Suppressor macrophage treated with lipopolysaccharide for 1 hour (primary cell): ENCODE data around the gene CD177.
"Not testable (repeated sequence)": the region's sequence is repeated elsewhere in the genome, so short reads cannot be mapped to it uniquely, and the experiment has no call there.

Source experiments
- DNase-seq, 3 donors: peaks; one replicate each; pipeline ENCODE4 v3.0.0-alpha.2; 2020 to 2022

The CD177 gene

GRCh38 chr19:43353606-43354304 lies at the start of gene CD177:
TSS of gene CD177 (plus strand) at chr19:43353686. CDS start at chr19:43353715, 29 bp downstream.
- no peak for DNase-seq

DNA sequence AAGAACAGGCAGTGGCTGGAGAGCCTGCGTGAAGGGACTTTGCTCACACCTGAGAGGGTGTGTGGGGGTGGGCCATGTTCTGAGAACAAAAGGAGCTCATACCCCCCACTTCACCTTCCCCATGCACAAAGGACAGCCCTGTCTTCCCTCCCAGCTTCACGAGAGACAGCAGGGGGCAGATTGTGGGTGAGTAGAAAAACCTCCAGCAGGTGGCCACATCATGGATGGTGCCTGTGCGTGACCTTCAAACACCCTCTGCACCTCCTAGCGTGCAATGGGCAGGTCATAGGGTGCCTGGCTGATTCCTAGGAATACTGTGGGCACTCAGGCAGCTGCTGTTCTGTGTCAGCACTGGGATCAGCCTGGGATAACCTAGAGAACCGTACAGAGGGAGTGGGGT lies 47.8 kb upstream of the CD177 start:
- no peak for DNase-seq

GRCh38 chr19:43306097-43306496 lies 47.4 kb upstream of the CD177 start:
- DNase-seq = no peak

DNA sequence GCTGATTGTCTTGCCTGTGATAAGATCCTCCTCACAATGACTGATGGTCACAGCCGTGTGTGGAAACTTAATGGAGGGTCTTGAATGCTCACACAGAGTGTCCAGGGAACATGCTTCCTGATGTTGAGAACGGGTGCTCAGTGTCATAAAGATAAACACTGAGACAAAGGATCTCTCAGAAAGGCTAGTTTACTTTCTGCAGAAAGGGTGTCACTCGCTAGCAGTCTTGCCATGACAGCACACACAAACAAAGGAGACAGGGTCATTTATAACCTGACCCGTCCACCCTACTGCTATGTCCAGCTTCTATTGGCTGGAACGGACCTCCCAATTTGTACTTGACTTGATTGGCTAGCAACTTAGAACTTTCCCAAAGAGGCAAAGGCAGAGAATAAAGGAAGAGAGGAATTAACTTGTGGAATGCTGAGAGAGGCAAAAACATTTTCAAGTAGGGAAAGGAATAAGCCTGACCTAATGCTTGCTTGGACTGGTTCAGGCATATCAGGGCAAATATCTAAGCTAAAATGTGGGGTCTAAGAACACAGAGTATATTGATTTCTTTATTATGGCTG lies 45.2 kb upstream of the CD177 start:
- no peak for DNase-seq

DNA sequence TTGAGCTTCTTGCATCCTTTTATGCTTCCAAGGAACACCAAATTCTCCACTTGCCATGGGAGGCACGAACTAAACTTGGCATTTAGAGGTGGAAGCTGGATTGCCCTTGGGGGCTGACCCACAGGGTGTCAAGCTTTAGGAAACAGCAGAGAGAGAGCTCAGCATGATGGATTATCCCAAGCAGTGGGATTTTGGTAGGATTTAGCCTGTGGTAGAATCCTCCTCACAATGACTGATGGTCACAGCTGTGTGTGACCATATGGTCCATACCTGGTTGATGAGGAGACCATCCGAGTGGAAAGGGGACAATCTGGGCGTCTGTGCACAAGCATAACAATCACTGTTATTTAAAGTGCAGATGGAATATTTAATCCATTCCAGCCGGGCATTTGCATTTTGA lies 44.0 kb upstream of the CD177 start:
- no peak for DNase-seq

DNA sequence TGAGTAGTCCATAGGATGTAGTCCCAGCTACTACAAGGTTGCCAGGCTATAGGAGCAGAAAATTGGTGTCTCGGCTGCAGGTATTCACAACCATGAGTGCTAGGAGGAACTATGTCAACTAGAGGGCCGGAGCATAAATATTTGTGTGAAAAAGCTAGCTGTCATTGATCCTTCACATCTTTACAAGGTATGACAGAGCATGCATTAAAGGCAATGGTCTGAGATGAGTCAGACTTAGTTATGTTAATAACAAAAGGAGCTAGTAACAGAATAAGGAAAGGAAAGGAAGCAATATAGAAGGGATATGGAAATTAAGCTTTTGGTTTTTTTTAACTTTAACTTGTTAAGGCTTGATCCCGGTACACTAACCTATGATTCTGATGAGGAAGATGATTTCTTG lies 43.3 kb upstream of the CD177 start:
- DNase-seq = no peak

DNA sequence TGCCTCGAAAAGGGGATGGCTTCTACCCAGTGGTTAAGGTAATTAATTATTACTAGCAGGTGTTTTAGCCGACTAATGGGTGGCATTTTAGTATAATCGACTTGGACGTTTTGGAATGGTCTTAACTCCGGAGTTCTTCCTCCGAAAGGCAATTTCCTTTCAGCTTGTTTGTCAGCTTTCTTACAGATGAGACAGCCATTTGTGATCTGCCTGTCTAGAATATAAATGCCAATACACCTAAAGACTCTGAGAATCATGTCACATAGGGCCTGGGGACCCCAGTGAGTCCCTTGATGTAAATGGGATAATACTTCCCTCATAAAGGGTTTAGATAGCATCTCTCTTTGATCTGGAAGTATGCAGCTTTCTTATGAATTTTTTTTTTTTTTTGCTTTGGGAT lies 42.2 kb upstream of the CD177 start:
- no peak for DNase-seq

- no peak for DNase-seq
Observed at GRCh38 chr19:43311706-43312105, 41.8 kb upstream of the CD177 start.

DNA sequence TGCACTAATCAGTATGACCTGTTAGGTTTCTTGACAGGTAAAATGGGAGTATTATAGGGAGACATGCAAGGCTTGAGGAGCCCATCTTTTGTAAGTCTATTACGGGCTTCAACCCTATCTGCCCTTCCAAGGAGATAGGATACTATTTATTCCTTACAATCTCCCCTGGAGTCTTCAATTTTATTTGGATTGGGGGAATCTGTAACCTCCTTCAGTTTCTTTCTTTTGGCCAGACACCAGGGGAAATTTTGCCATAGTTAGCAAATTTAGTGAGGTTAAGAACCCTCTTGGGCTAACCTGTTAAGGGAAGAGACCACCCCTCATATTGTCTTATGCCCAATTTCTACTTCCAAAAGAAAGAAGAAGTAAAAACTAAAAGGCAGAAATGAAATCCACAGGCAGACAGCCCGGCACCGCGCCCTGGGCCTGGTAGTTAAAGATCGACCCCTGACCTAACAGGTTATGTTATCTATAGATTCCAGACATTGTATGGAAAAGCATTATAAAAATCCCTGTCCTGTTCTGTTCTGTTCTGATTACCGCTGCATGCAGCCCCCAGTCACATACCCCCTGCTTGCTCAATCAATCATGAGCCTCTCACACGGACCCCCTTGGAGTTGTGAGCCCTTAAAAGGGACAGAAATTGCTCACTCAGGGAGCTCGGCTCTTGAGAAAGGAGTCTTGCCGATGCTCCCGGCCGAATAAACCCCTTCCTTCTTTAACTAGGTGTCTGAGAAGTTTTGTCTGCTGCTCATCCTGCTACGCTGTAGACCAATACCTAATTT lies 39.6 kb upstream of the CD177 start:
- DNase-seq = no peak

DNA sequence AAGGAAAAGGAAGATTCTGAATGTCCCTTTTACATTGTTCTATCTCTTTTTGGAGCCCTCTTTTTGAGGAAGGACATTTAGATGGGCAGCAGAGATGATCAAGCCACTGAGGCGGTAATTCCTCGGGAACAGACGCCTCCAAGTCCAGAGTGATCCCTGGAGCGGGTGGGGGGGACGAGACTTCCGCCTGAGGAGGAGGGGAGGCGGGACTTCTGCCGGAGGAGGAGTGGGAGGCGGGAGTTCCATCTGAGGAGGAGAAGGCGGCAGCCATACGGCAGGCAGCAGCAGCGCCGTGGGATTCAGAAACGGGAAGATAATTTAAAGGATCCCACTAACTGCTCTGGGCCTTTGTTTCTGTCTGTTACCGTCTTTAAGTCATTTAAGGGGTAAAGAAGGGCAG lies 37.6 kb upstream of the CD177 start:
- no peak for DNase-seq

GRCh38 chr19:43316591-43317319 lies 36.7 kb upstream of the CD177 start:
- DNase-seq = no peak

DNA sequence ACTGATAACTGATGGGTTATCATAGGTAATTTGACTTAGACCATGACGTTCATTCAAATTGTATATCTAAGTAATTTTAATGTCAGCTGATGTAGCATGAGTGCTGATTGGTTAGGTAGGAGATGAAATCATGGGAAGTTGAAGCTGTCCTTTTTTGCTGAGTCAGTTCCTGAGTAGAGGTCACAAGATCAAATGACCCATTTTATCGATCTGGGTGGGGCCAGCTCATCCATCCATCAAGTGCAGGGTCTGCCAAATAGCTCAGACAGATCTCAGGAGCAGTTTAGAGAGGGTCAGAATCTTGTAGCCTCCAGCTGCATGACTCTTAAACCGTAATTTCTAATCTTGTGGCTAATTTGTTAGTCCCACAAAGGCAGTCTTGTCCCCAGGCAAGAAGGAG lies 35.3 kb upstream of the CD177 start:
- DNase-seq = no peak

- no peak for DNase-seq
Observed at GRCh38 chr19:43318796-43319314, 34.6 kb upstream of the CD177 start.

- DNase-seq = no peak
Observed at GRCh38 chr19:43320546-43320945, 32.9 kb upstream of the CD177 start.

- not testable (repeated sequence) for DNase-seq
Observed at GRCh38 chr19:43326761-43327160, 26.7 kb upstream of the CD177 start.

- not testable (repeated sequence) for DNase-seq
Observed at GRCh38 chr19:43328561-43328960, 24.9 kb upstream of the CD177 start.

DNA sequence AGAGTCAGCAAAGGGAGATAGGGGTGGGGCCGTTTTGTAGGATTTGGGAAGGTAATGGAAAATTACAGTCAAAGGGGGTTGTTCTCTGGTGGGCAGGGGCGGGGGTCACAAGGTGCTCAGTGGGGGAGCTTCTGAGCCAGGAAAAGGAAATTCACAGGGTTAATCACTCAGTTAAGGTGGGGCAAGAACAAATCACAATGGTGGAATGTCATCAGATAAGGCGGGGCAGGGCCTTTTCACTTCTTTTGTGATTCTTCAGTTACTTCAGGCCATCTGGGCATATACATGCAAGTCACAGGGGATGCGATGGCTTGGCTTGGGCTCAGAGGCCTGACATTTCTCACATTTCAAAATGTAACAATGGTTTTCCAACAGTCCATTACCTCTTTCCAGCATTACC lies 24.4 kb upstream of the CD177 start:
- DNase-seq = not testable (repeated sequence)

- DNase-seq = no peak
Observed at GRCh38 chr19:43329989-43330388, 23.5 kb upstream of the CD177 start.

GRCh38 chr19:43330726-43331434 lies 22.6 kb upstream of the CD177 start:
- DNase-seq = no peak

DNA sequence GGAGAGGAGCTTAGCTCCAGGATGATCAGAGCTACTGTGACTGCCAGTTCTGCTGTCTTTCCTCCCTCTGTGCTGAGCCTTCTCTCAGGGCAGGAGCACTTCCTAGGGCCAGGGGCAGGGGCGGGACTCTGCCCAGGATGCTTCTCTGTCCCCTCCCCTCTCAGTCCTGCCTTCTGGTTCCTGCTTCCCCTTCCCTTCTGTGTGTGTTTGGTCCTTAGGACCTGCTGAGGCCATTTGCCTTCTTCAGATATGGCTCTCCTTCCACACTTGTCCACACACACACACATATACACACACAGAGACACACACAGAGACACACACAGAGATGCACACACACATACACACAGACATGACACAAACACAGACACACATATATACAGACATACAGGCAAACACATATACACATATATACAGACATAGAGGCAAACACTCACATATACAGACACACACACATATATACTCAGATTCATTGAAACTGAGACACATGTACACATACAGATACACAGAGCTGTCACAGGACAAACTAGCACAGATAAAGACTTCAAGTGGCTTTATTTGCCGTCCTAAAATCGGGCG lies 22.0 kb upstream of the CD177 start:
- no peak for DNase-seq

DNA sequence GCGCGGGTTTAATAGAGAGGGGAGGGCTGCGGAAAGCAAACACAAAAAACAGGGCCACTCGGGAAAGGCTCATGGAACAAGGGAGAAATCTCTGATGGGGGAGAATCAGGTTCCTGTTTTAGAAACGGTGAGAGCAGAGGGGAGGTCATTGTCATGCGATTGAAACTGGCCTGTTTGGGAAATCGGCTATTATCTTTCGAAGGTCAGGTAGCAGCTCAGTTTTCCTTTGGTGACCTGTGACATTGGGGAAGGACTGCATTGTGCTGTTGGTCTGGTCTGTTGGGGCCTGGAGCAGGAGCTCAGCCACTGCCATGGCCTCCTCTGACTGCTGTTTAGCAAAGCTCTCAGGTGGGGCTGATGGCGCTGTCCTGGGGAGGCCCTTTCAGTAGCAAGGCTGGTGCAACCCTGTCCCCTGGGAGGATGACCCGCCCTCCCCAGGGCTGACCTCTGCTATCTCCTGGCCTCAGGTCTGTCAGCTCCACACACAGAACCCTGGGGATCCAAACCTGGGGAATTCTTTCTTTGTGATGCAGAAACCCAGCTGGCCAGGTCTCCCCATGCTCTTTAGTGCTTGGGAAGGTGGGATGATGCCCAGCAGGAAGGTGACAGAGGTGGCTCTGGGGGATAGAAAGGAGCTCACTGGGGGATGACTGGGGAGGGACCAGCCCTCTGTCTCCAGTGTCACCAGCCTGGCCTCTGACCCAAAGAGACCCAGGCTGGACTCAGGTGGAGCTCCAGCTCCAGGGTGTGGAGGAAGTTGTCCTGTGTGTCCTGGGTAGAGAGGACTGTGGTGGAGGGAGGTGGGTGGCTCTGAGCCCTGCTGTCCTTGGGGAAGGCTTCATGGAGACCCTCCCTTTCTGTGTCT lies 21.2 kb upstream of the CD177 start:
- DNase-seq = no peak
